Dermis blood vessel endothelial cell (primary cell): ENCODE data around the gene TBX15. TPM values are rescaled to one million over a fixed set of nuclear protein-coding genes. Genes with fewer than 3 reads are reported as not detected.

ENCODE experiments used
- DNase-seq: peaks from one replicate; pipeline ENCODE4 v3.0.0; 2010
- total RNA-seq: library from RNA; depleted of rRNA; stranded (reverse); fragments of >200 nt; gene quantifications from 2 replicates; pipeline ENCODE4 v1.2.3, GENCODE V29; 2014

Gene TBX15
- not detected in 2 replicates for total RNA-seq

- DNase-seq = no peak
Measured at GRCh38 chr1:118988186-118989005, at the start of gene TBX15. TBX15 (minus strand) TSS chr1:118988343; CDS start chr1:118987795, 548 bp downstream.

GRCh38 chr1:119034359-119034758 is 46.2 kb upstream of the TBX15 start:
- DNase-seq = no peak

GRCh38 chr1:119032986-119033385 is 44.8 kb upstream of the TBX15 start:
- no peak for DNase-seq

GRCh38 chr1:119027759-119028158 is 39.6 kb upstream of the TBX15 start:
- DNase-seq = no peak

- no peak for DNase-seq
Measured at GRCh38 chr1:119026956-119027355, 38.8 kb upstream of the TBX15 start.

- DNase-seq = no peak
Measured at GRCh38 chr1:119015547-119015946, 27.4 kb upstream of the TBX15 start.

GRCh38 chr1:119012383-119012782 is 24.2 kb upstream of the TBX15 start:
- DNase-seq = no peak

GRCh38 chr1:119011706-119012105 is 23.6 kb upstream of the TBX15 start:
- no peak for DNase-seq

GRCh38 chr1:119011116-119011515 is 23.0 kb upstream of the TBX15 start:
- DNase-seq = no peak

- DNase-seq = no peak
Measured at GRCh38 chr1:119010201-119010600, 22.1 kb upstream of the TBX15 start.

- DNase-seq = no peak
Measured at GRCh38 chr1:119009312-119009655, 21.1 kb upstream of the TBX15 start.

- peak; percentile 74 for DNase-seq
Measured at GRCh38 chr1:119008483-119009311, 20.6 kb upstream of the TBX15 start.

GRCh38 chr1:119007670-119008482 is 19.7 kb upstream of the TBX15 start:
- DNase-seq = no peak

- no peak for DNase-seq
Measured at GRCh38 chr1:119007339-119007669, 19.2 kb upstream of the TBX15 start.

- DNase-seq = no peak
Measured at GRCh38 chr1:119006406-119007279, 18.5 kb upstream of the TBX15 start.

GRCh38 chr1:119005724-119006405 is 17.7 kb upstream of the TBX15 start:
- no peak for DNase-seq

GRCh38 chr1:119004781-119005180 is 16.6 kb upstream of the TBX15 start:
- DNase-seq = no peak

GRCh38 chr1:119004129-119004527 is 16.0 kb upstream of the TBX15 start:
- no peak for DNase-seq

- no peak for DNase-seq
Measured at GRCh38 chr1:119003413-119004128, 15.4 kb upstream of the TBX15 start.

- peak; percentile 45 for DNase-seq
Measured at GRCh38 chr1:119002028-119002686, 14.0 kb upstream of the TBX15 start.
